SK-N-SH (cell line): Measurements from ENCODE around the gene PLEKHA6. TPM values are rescaled to one million over a fixed set of nuclear protein-coding genes. Genes with fewer than 3 reads are reported as not detected.

Source experiments
- CTCF ChIA-PET: fragments of 300-600, 350-600 bp; formaldehyde crosslinking; extraction: SDS; loops from one replicate; lab custom pipeline; 2021; lab: Yijun Ruan, JAX
- POLR2A ChIA-PET: fragments of 350-600 bp; sonication (Branson Sonifier 250); formaldehyde crosslinking; extraction: SDS; loops from one replicate; lab custom pipeline; 2020; ENCODE audit warnings: antibody characterized with exemption, inconsistent platforms; lab: Yijun Ruan, JAX
- DNase-seq: peaks from one replicate; pipeline ENCODE4 v3.0.0; 2012
- H2AFZ ChIP-seq: fragments of 200-600 bp; sonication (generic); 2 replicates; pipeline ENCODE4 v1.8.1; 2016; ENCODE audit warnings: antibody characterized with exemption, mild to moderate bottlenecking, low read depth
- H3F3A ChIP-seq: fragments of 200-600 bp; sonication (generic); replicated peaks from 2 replicates; pipeline ENCODE3; 2016; ENCODE audit warnings: antibody characterized with exemption, mild to moderate bottlenecking; ENCODE audit not compliant: insufficient read depth
- H3K27ac ChIP-seq, 2 experiments: fragments of 200-500 bp in 1 of 2; fragments of 200-600 bp in 1 of 2; sonication (Bioruptor generic) in 1 of 2; sonication (generic), shearing (Covaris generic) in 1 of 2; 2 replicates each; pipeline versions ENCODE4 v1.5.1 to v1.6.1; 2014 to 2016; ENCODE audit warnings: low read depth in 2 of 2, inconsistent platforms in 1 of 2, low read length in 1 of 2, mild to moderate bottlenecking in 1 of 2, mixed read lengths in 1 of 2
- H3K27me3 ChIP-seq: fragments of 200-600 bp; sonication (generic), shearing (Covaris generic); 2 replicates; pipeline ENCODE4 v1.6.1; 2016; ENCODE audit warnings: mixed run types; ENCODE audit not compliant: insufficient read depth
- H3K36me3 ChIP-seq, 2 experiments: fragments of 200-500 bp in 1 of 2; fragments of 200-600 bp in 1 of 2; sonication (Bioruptor generic) in 1 of 2; sonication (generic) in 1 of 2; replicated peaks in 1 of 2; 2 replicates each; pipeline versions ENCODE3 to v1.5.1; 2014 to 2016; ENCODE audit warnings: low read length in 1 of 2, mild to moderate bottlenecking in 1 of 2; ENCODE audit not compliant: insufficient read depth in 2 of 2, control insufficient read depth in 1 of 2
- H3K4me1 ChIP-seq, 2 experiments: fragments of 200-500 bp in 1 of 2; fragments of 200-600 bp in 1 of 2; sonication (Bioruptor generic) in 1 of 2; sonication (generic), shearing (Covaris generic) in 1 of 2; 2 replicates each; pipeline versions ENCODE4 v1.5.1 to v1.6.1; 2014 to 2016; ENCODE audit warnings: low read depth in 1 of 2, low read length in 1 of 2, mixed run types in 1 of 2; ENCODE audit not compliant: insufficient read depth in 2 of 2, control insufficient read depth in 1 of 2
- H3K4me2 ChIP-seq: fragments of 200-600 bp; sonication (generic), shearing (Covaris generic); 2 replicates; pipeline ENCODE4 v1.6.1; 2017; ENCODE audit warnings: mixed run types
- H3K4me3 ChIP-seq, 2 experiments: fragments of 200-500 bp in 1 of 2; fragments of 200-600 bp in 1 of 2; sonication (Bioruptor generic) in 1 of 2; sonication (generic), shearing (Covaris generic) in 1 of 2; 2 replicates each; pipeline versions ENCODE4 v1.5.1 to v1.8.1; 2014 to 2016; ENCODE audit warnings: low read depth in 2 of 2, inconsistent platforms in 1 of 2, low read length in 1 of 2, mild to moderate bottlenecking in 1 of 2, mixed read lengths in 1 of 2, moderate library complexity in 1 of 2
- H3K79me2 ChIP-seq: fragments of 200-600 bp; sonication (generic); 2 replicates; pipeline ENCODE4 v1.8.1; 2017; ENCODE audit warnings: mild to moderate bottlenecking; ENCODE audit not compliant: insufficient read depth
- H3K9ac ChIP-seq: fragments of 200-600 bp; sonication (generic); 2 replicates; pipeline ENCODE4 v1.6.1; 2017; ENCODE audit warnings: mixed run types
- H3K9me2 ChIP-seq: fragments of 200-600 bp; sonication (generic); 2 replicates; pipeline ENCODE4 v1.6.1; 2017; ENCODE audit warnings: mixed run types
- H3K9me3 ChIP-seq: fragments of 200-600 bp; sonication (generic); 2 replicates; pipeline ENCODE4 v1.6.1; 2017; ENCODE audit warnings: mixed run types, mild to moderate bottlenecking, moderate library complexity
- H4K20me1 ChIP-seq: fragments of 200-600 bp; sonication (generic); 2 replicates; pipeline ENCODE4 v1.6.1; 2017; ENCODE audit warnings: mild to moderate bottlenecking, mixed run types; ENCODE audit not compliant: insufficient read depth
- CHD2 ChIP-seq: fragments of 150-350 bp; IDR thresholded peaks from 2 replicates; pipeline ENCODE4 v1.6.1; 2018; ENCODE audit warnings: low read length; ENCODE audit not compliant: partially characterized antibody
- EZH2phosphoT487 ChIP-seq: fragments of 200-600 bp; sonication (generic); IDR thresholded peaks from 2 replicates; pipeline ENCODE4 v1.6.1; 2017; ENCODE audit warnings: low read depth, mixed run types, mild to moderate bottlenecking, antibody characterized with exemption, moderate library complexity, borderline replicate concordance
- FOXJ3 ChIP-seq: sonication (generic); formaldehyde crosslinking; IDR thresholded peaks from 2 replicates; pipeline ENCODE4 v1.5.1; 2020; ENCODE audit warnings: mild to moderate bottlenecking, missing genetic modification reagents
- FOXM1 ChIP-seq: IDR thresholded peaks from 2 replicates; pipeline ENCODE4 v1.4.0; 2012; ENCODE audit warnings: low read depth, mild to moderate bottlenecking
- GABPA ChIP-seq: IDR thresholded peaks from 2 replicates; pipeline ENCODE4 v1.4.0; 2012; ENCODE audit warnings: low read depth, mild to moderate bottlenecking
- GATA2 ChIP-seq: sonication (generic); formaldehyde crosslinking; IDR thresholded peaks from 2 replicates; pipeline ENCODE4 v1.5.0; 2020; ENCODE audit warnings: mild to moderate bottlenecking, missing genetic modification reagents
- MEF2A ChIP-seq: IDR thresholded peaks from 2 replicates; pipeline ENCODE4 v1.4.0; 2012; ENCODE audit warnings: low read depth, borderline replicate concordance
- NFIC ChIP-seq: IDR thresholded peaks from 2 replicates; pipeline ENCODE4 v1.4.0; 2012; ENCODE audit warnings: borderline replicate concordance
- POLR2AphosphoS5 ChIP-seq: IDR thresholded peaks from 2 replicates; pipeline ENCODE4 v1.6.1; 2012; ENCODE audit warnings: low read depth, low read length
- RCOR1 ChIP-seq: fragments of 150-350 bp; IDR thresholded peaks from 2 replicates; pipeline ENCODE4 v1.6.1; 2017; ENCODE audit warnings: antibody characterized with exemption, low read length
- REST ChIP-seq: IDR thresholded peaks from 2 replicates; pipeline ENCODE4 v1.6.1; 2012; ENCODE audit warnings: mild to moderate bottlenecking, low read depth, low read length, moderate library complexity
- SIN3A ChIP-seq: IDR thresholded peaks from 2 replicates; pipeline ENCODE4 v1.6.1; 2012; ENCODE audit warnings: low read depth, mild to moderate bottlenecking, low read length, moderate library complexity, borderline replicate concordance
- SMC3 ChIP-seq: IDR thresholded peaks from 2 replicates; pipeline ENCODE4 v1.6.1; 2012; ENCODE audit warnings: low read depth, low read length, improper control_type of control experiment
- TAF1 ChIP-seq: IDR thresholded peaks from 2 replicates; pipeline ENCODE4 v1.6.1; 2012; ENCODE audit warnings: low read depth, mild to moderate bottlenecking, low read length, moderate library complexity, borderline replicate concordance
- TEAD4 ChIP-seq: IDR thresholded peaks from 2 replicates; pipeline ENCODE4 v1.4.0; 2012; ENCODE audit warnings: mild to moderate bottlenecking, borderline replicate concordance; ENCODE audit not compliant: insufficient read depth
- YY1 ChIP-seq: IDR thresholded peaks from 2 replicates; pipeline ENCODE4 v1.4.0; 2012; ENCODE audit warnings: low read depth, mild to moderate bottlenecking
- WGBS: methylation state at CpG from one replicate; pipeline ENCODE4 v1.1.6; 2017; ENCODE audit warnings: low lambda C conversion rate; 5-methylcytosine and 5-hydroxymethylcytosine counted together
- polyA plus RNA-seq, 3 experiments: library from polyadenylated mRNA; depleted of rRNA; stranded (reverse); fragments of >200 nt; gene quantifications; 2 replicates each; pipeline ENCODE4 v1.2.3, GENCODE V29; 2012
- TF ChIP-seq, protein P1 (sequence below): fragments of 200-600 bp; sonication (generic); IDR thresholded peaks from 2 replicates; pipeline ENCODE4 v1.6.1; 2017; ENCODE audit warnings: antibody characterized with exemption, mild to moderate bottlenecking, moderate library complexity
- TF ChIP-seq, protein P2 (sequence below): IDR thresholded peaks from 2 replicates; pipeline ENCODE4 v1.4.0; 2012; ENCODE audit warnings: low read depth, borderline replicate concordance
- TF ChIP-seq, protein P3 (sequence below): IDR thresholded peaks from 2 replicates; pipeline ENCODE4 v1.4.0; 2012; ENCODE audit warnings: low read depth, borderline replicate concordance

Gene PLEKHA6
- polyA plus RNA-seq, 1 of the 3 experiments (the other 2 are of a cell fraction), result 1.2 TPM

GRCh38 chr1:204180133-204180532 lies 179.6 kb downstream of the PLEKHA6 start:
- Histone ChIP-seq H3K4me3 (no peak overlapping the region), H3K27ac (no peak overlapping the region), H3K9ac (no peak overlapping the region), H3K4me2 (no peak overlapping the region), H3K9me3 (no peaks in the 10 kb centered on the region), H3K36me3 (no peaks in the 10 kb centered on the region), H3K79me2 (no peaks in the 10 kb centered on the region), H4K20me1 (no peaks in the 10 kb centered on the region), H3F3A (no peaks in the 10 kb centered on the region), H3K4me1 (no peaks in the 10 kb centered on the region), H2AFZ (no peak overlapping the region), H3K9me2 (no peaks in the 10 kb centered on the region), H3K27me3 (no peaks in the 10 kb centered on the region; the same call in 1 of the 2 replicates)
- ChIA-PET CTCF (interaction anchor here (1.1 to 1.8 kb wide), 4 partner anchors 16 to 309 kb away, joined by 3 to 13 read pairs (median 6); no protein-coding TSS in a partner anchor), POLR2A (no interaction called here)
- DNase-seq, result no peak
- whole genome bisulfite sequencing, result 59% methylated on average over 6 of the region's 6 CpGs
- no peak for TF ChIP-seq GABPA
- TF ChIP-seq TEAD4, result no peak
- no peak for TF ChIP-seq SMC3
- TF ChIP-seq TAF1, result no peak
- TF ChIP-seq MEF2A, result no peak
- no peak for TF ChIP-seq REST
- no peak for TF ChIP-seq NFIC
- no peak for TF ChIP-seq GATA2
- TF ChIP-seq RCOR1, result no peak
- no peak for TF ChIP-seq YY1
- no peak for TF ChIP-seq FOXM1
- TF ChIP-seq SIN3A, result no peak
- no peak for TF ChIP-seq FOXJ3
- TF ChIP-seq, protein P1, sequence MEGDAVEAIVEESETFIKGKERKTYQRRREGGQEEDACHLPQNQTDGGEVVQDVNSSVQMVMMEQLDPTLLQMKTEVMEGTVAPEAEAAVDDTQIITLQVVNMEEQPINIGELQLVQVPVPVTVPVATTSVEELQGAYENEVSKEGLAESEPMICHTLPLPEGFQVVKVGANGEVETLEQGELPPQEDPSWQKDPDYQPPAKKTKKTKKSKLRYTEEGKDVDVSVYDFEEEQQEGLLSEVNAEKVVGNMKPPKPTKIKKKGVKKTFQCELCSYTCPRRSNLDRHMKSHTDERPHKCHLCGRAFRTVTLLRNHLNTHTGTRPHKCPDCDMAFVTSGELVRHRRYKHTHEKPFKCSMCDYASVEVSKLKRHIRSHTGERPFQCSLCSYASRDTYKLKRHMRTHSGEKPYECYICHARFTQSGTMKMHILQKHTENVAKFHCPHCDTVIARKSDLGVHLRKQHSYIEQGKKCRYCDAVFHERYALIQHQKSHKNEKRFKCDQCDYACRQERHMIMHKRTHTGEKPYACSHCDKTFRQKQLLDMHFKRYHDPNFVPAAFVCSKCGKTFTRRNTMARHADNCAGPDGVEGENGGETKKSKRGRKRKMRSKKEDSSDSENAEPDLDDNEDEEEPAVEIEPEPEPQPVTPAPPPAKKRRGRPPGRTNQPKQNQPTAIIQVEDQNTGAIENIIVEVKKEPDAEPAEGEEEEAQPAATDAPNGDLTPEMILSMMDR, result no peak
- TF ChIP-seq POLR2AphosphoS5, result no peak
- TF ChIP-seq, protein P2, sequence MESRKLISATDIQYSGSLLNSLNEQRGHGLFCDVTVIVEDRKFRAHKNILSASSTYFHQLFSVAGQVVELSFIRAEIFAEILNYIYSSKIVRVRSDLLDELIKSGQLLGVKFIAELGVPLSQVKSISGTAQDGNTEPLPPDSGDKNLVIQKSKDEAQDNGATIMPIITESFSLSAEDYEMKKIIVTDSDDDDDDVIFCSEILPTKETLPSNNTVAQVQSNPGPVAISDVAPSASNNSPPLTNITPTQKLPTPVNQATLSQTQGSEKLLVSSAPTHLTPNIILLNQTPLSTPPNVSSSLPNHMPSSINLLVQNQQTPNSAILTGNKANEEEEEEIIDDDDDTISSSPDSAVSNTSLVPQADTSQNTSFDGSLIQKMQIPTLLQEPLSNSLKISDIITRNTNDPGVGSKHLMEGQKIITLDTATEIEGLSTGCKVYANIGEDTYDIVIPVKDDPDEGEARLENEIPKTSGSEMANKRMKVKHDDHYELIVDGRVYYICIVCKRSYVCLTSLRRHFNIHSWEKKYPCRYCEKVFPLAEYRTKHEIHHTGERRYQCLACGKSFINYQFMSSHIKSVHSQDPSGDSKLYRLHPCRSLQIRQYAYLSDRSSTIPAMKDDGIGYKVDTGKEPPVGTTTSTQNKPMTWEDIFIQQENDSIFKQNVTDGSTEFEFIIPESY, result no peak
- TF ChIP-seq, protein P3, sequence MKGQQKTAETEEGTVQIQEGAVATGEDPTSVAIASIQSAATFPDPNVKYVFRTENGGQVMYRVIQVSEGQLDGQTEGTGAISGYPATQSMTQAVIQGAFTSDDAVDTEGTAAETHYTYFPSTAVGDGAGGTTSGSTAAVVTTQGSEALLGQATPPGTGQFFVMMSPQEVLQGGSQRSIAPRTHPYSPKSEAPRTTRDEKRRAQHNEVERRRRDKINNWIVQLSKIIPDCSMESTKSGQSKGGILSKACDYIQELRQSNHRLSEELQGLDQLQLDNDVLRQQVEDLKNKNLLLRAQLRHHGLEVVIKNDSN, result no peak
- no peak for TF ChIP-seq EZH2phosphoT487
- no peak for TF ChIP-seq CHD2
